OCI-LY1 (cell line): ENCODE results near the gene PPP1CC.

Experiments used
- CTCF ChIP-seq: fragments of 200-600 bp; sonication (generic), shearing (Covaris generic); IDR thresholded peaks from 2 replicates; pipeline ENCODE4 v1.5.1; 2017; ENCODE audit warnings: mild to moderate bottlenecking, antibody characterized with exemption, low read length, moderate library complexity, mixed read lengths
- EZH2 ChIP-seq: fragments of 200-600 bp; sonication (generic), shearing (Covaris generic); IDR thresholded peaks from 2 replicates; pipeline ENCODE4 v1.8.0; 2017; ENCODE audit warnings: borderline replicate concordance, mixed run types, mild to moderate bottlenecking, antibody characterized with exemption, low read length, moderate library complexity, mixed read lengths

DNA sequence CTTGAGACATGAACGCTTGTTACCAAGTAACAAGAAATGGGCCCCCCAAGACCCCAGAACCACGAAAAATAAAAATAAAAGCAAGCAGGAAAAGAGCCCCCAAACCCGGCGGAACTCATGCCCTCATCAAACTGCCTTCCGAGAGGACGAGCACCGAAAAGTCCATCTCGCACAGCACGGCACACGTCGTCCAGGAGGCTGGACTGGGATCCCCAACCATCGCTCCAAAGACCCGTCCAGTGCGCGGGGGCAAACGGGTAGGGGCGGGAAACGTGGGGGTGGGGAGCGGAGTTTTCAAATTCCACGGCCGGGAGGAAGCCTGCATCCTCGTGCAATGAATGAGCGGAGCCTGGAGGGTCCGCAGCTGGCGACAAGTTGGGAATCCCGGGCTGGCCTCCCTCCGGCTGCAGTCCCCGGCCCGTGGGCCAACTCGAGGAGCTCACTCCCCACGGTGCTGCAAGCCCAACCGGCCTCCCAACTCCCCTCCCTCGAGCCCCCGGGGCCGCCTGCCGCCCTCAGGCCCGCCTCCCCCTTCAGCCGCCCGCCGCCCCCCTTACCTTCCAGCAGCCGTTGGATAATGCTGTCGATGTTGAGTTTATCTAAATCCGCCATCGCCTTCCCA lies 484 bp downstream of the PPP1CC start:
- TF ChIP-seq EZH2 (no peak), CTCF (no peak)
